H1 (cell line): ENCODE measurements around the gene ZNF383. TPM values are rescaled to one million over a fixed set of nuclear protein-coding genes. Genes with fewer than 3 reads are reported as not detected.
A peak's percentile ranks its signal among the peaks of the same experiment; 100 is the strongest.

ENCODE experiments used
- CTCF ChIA-PET: fragments of 300-600 bp; sonication (Branson Sonifier 250); formaldehyde crosslinking; loops from one replicate; lab custom pipeline; 2021; ENCODE audit not compliant: partially characterized antibody; lab: Charles Lee
- POLR2A ChIA-PET: fragments of 300-600 bp; sonication (Branson Sonifier 250); formaldehyde crosslinking; loops from one replicate; lab custom pipeline; 2021; ENCODE audit warnings: inconsistent platforms; ENCODE audit not compliant: partially characterized antibody; lab: Charles Lee
- DNase-seq, 2 experiments: peaks; one replicate each; pipeline versions ENCODE4 v3.0.0 to v3.0.0-alpha.2; 2010 to 2022; ENCODE audit warnings: low spot score in 2 of 2, low read depth in 1 of 2, mixed read lengths in 1 of 2
- FAIRE-seq: peaks from 2 replicates; lab custom pipeline; 2011; peaks lifted over from hg19 to GRCh38; lab: Jason Lieb, UNC
- H2AFZ ChIP-seq: 2 replicates; pipeline ENCODE4 v1.8.1; 2012; ENCODE audit warnings: low read length, inconsistent platforms
- H2AK5ac ChIP-seq: 2 replicates; pipeline ENCODE4 v1.6.1; 2013; ENCODE audit warnings: low read depth, low read length
- H2BK120ac ChIP-seq: replicated peaks from 2 replicates; pipeline ENCODE3; 2013; ENCODE audit warnings: low read depth, low read length, inconsistent platforms
- H2BK12ac ChIP-seq: 2 replicates; pipeline ENCODE4 v1.6.1; 2013; ENCODE audit warnings: low read depth, low read length
- H2BK15ac ChIP-seq: 2 replicates; pipeline ENCODE4 v1.6.1; 2013; ENCODE audit warnings: low read length
- H2BK20ac ChIP-seq: 2 replicates; pipeline ENCODE4 v1.6.1; 2013; ENCODE audit warnings: low read length
- H2BK5ac ChIP-seq: 2 replicates; pipeline ENCODE4 v1.6.1; 2013; ENCODE audit warnings: low read depth, low read length
- H3K14ac ChIP-seq: 2 replicates; pipeline ENCODE4 v1.6.1; 2013; ENCODE audit warnings: inconsistent platforms; ENCODE audit not compliant: insufficient read length
- H3K18ac ChIP-seq: 2 replicates; pipeline ENCODE4 v1.6.1; 2013; ENCODE audit warnings: low read length; ENCODE audit errors: extremely low read depth
- H3K23ac ChIP-seq: 2 replicates; pipeline ENCODE4 v1.6.1; 2013; ENCODE audit warnings: inconsistent platforms; ENCODE audit not compliant: insufficient read length
- H3K23me2 ChIP-seq: 2 replicates; pipeline ENCODE4 v1.6.1; 2013; ENCODE audit warnings: low read depth, low read length
- H3K27ac ChIP-seq: 2 replicates; pipeline ENCODE4 v1.6.1; 2011; ENCODE audit warnings: low read depth, low read length, inconsistent platforms
- H3K27me3 ChIP-seq, 4 experiments: replicated peaks in 1 of 4; 1 replicate in 1 of 4; 2 replicates in 3 of 4; pipeline versions ENCODE4 v1.6.1 to v1.8.1; 2011 to 2013; ENCODE audit warnings: low read length in 3 of 4, mild to moderate bottlenecking in 3 of 4, inconsistent platforms in 2 of 4, mixed read lengths in 2 of 4, moderate library complexity in 1 of 4; ENCODE audit not compliant: control insufficient read depth in 3 of 4, insufficient read depth in 3 of 4; ENCODE audit errors: extremely low read depth in 1 of 4
- H3K36me3 ChIP-seq, 4 experiments: 2 replicates each; pipeline versions ENCODE4 v1.6.1 to v1.8.1; 2011 to 2013; ENCODE audit warnings: mild to moderate bottlenecking in 4 of 4, low read length in 3 of 4, moderate library complexity in 2 of 4, control low read depth in 1 of 4, inconsistent platforms in 1 of 4; ENCODE audit not compliant: insufficient read depth in 4 of 4, control insufficient read depth in 2 of 4
- H3K4ac ChIP-seq: replicated peaks from 2 replicates; pipeline ENCODE3; 2013; ENCODE audit warnings: low read length, low read depth, mixed read lengths, inconsistent platforms; ENCODE audit not compliant: insufficient read length
- H3K4me1 ChIP-seq, 4 experiments: replicated peaks in 1 of 4; 1 replicate in 1 of 4; 2 replicates in 3 of 4; pipeline versions ENCODE4 v1.6.1 to v1.8.1; 2011 to 2013; ENCODE audit warnings: low read length in 3 of 4, inconsistent platforms in 2 of 4, mixed read lengths in 1 of 4; ENCODE audit not compliant: insufficient read depth in 4 of 4, control insufficient read depth in 3 of 4
- H3K4me2 ChIP-seq, 2 experiments: 2 replicates each; pipeline versions ENCODE4 v1.6.1 to v1.8.1; 2011 to 2013; ENCODE audit warnings: low read depth in 2 of 2, low read length in 2 of 2, control low read depth in 1 of 2, inconsistent platforms in 1 of 2, mild to moderate bottlenecking in 1 of 2; ENCODE audit not compliant: insufficient read depth in 1 of 2
- H3K4me3 ChIP-seq, 4 experiments: fragments of 200-600, 300-600 bp in 1 of 4; sonication (generic), shearing (Covaris generic), sonication (Bioruptor Twin) in 1 of 4; 2 replicates each; pipeline versions ENCODE4 v1.5.1 to v1.8.1; 2011 to 2016; ENCODE audit warnings: low read length in 4 of 4, low read depth in 3 of 4, control low read depth in 2 of 4, inconsistent platforms in 2 of 4, mild to moderate bottlenecking in 2 of 4, mixed read lengths in 1 of 4, moderate library complexity in 1 of 4; ENCODE audit not compliant: insufficient read depth in 2 of 4; ENCODE audit errors: extremely low read depth in 1 of 4
- H3K56ac ChIP-seq: replicated peaks from 2 replicates; pipeline ENCODE3; 2013; ENCODE audit warnings: low read depth, mild to moderate bottlenecking, mixed read lengths, low read length, inconsistent platforms; ENCODE audit not compliant: insufficient read length
- H3K79me1 ChIP-seq: 2 replicates; pipeline ENCODE4 v1.6.1; 2013; ENCODE audit warnings: low read depth, low read length, control low read depth
- H3K79me2 ChIP-seq, 2 experiments: 2 replicates each; pipeline versions ENCODE4 v1.6.1 to v1.8.1; 2012 to 2013; ENCODE audit warnings: low read length in 2 of 2, mild to moderate bottlenecking in 2 of 2, inconsistent platforms in 1 of 2; ENCODE audit not compliant: insufficient read depth in 2 of 2, control insufficient read depth in 1 of 2
- H3K9ac ChIP-seq, 4 experiments: replicated peaks in 1 of 4; 1 replicate in 1 of 4; 2 replicates in 3 of 4; pipeline versions ENCODE4 v1.6.1 to v1.8.1; 2011 to 2013; ENCODE audit warnings: low read depth in 3 of 4, low read length in 3 of 4, control low read depth in 2 of 4, mild to moderate bottlenecking in 2 of 4, moderate library complexity in 2 of 4, inconsistent platforms in 1 of 4; ENCODE audit errors: extremely low read depth in 1 of 4
- H3K9me3 ChIP-seq, 2 experiments: 2 replicates each; pipeline versions ENCODE4 v1.6.1 to v1.8.1; 2012 to 2013; ENCODE audit warnings: mild to moderate bottlenecking in 2 of 2, moderate library complexity in 2 of 2, control low read depth in 1 of 2, inconsistent platforms in 1 of 2, low read depth in 1 of 2, low read length in 1 of 2, mixed read lengths in 1 of 2; ENCODE audit not compliant: insufficient read depth in 2 of 2
- H4K20me1 ChIP-seq, 2 experiments: replicated peaks in 1 of 2; 2 replicates each; pipeline versions ENCODE3 to v1.8.1; 2011 to 2013; ENCODE audit warnings: inconsistent platforms in 2 of 2, low read length in 2 of 2, mild to moderate bottlenecking in 1 of 2; ENCODE audit not compliant: insufficient read depth in 2 of 2, control insufficient read depth in 1 of 2
- H4K5ac ChIP-seq: 2 replicates; pipeline ENCODE4 v1.6.1; 2013; ENCODE audit warnings: low read length, low read depth, mixed read lengths, inconsistent platforms; ENCODE audit not compliant: insufficient read length
- H4K8ac ChIP-seq: 2 replicates; pipeline ENCODE4 v1.8.0; 2013; ENCODE audit warnings: mild to moderate bottlenecking, moderate library complexity, low read length, inconsistent platforms; ENCODE audit not compliant: insufficient read depth; ENCODE audit errors: extremely low read depth
- H4K91ac ChIP-seq: replicated peaks from 2 replicates; pipeline ENCODE3; 2013; ENCODE audit warnings: low read length, mixed read lengths, inconsistent platforms; ENCODE audit not compliant: insufficient read length
- KDM4A ChIP-seq: IDR thresholded peaks from one replicate; pipeline ENCODE4 v1.7.1; 2012; ENCODE audit warnings: low read depth, mild to moderate bottlenecking, moderate library complexity, low read length, inconsistent platforms; ENCODE audit not compliant: severe bottlenecking
- SP1 ChIP-seq: IDR thresholded peaks from 2 replicates; pipeline ENCODE4 v1.6.1; 2011; ENCODE audit warnings: low read depth, low read length
- TAF7 ChIP-seq: optimal IDR thresholded peaks from 2 replicates; pipeline ENCODE3; 2011; ENCODE audit warnings: low read depth, mild to moderate bottlenecking, inconsistent platforms, low read length, moderate library complexity, borderline replicate concordance
- TBP ChIP-seq: IDR thresholded peaks from 2 replicates; pipeline ENCODE4 v1.6.1; 2011; ENCODE audit warnings: low read depth, low read length, improper control_type of control experiment
- WGBS, 2 experiments: shearing (Covaris generic) in 1 of 2; methylation state at CpG; one replicate each; pipeline versions ENCODE4 v1.1.6 to v1.1.7; 2013 to 2015; ENCODE audit warnings: low lambda C conversion rate in 2 of 2, mixed read lengths in 2 of 2, inconsistent platforms in 1 of 2, low coverage in 1 of 2, missing lambda C conversion rate in 1 of 2; ENCODE audit not compliant: insufficient replicate concordance in 2 of 2, insufficient coverage in 1 of 2, insufficient read length in 1 of 2; ENCODE audit errors: extremely low coverage in 1 of 2, missing lambda C conversion rate in 1 of 2; 5-methylcytosine and 5-hydroxymethylcytosine counted together
- polyA plus RNA-seq, 7 experiments: library from polyadenylated mRNA; depleted of rRNA in 3 of 7; stranded (reverse) in 5 of 7; unstranded in 2 of 7; fragments of >200 nt in 5 of 7; fragments of 200-250 nt in 2 of 7; gene quantifications; 1 replicate in 5 of 7; 2 replicates in 1 of 7; 4 replicates in 1 of 7; pipeline versions ENCODE4 v1.2.1 to v1.2.3, GENCODE V29; 2011 to 2013; ENCODE audit warnings: missing spikeins in 2 of 7, mixed read lengths in 2 of 7
- total RNA-seq: library from RNA; stranded (reverse); fragmentation: NEBNext Ultra II Directional; extraction: Animal tissue kit (Norgen Biotek cat#: 25700); gene quantifications from 2 replicates; pipeline ENCODE4 v1.2.1, GENCODE V29; 2021

ZNF383 gene
- total and polyA plus RNA-seq, 2 of the 8 experiments (the other 6 are each of a cell fraction or from before 2014, with no cell fraction given), result 1.2 to 3.9 TPM

DNA sequence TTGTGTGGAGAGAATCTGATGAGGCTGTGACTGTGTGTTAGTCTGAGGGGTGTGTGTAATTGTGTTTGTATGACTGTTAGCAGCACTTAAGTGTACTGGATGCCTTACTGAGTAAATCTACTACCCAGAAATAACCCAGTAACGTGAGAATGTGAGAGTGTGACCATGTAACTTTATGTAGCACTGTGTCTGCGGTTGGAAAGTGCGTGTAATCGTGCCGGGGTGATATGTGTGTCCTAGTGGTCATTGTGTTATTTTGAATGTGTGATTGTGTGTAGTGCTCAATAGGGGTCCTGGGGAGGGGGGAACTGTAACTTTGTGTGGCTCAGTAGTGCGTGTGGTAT lies 550 bp downstream of the ZNF383 start:
- Histone ChIP-seq H3K9ac (peak overlapping the region; percentile 82 to 94 (median 91)), H4K8ac (no peak overlapping the region), H3K9me3 (no peaks in the 10 kb centered on the region), H4K91ac (peak overlapping the region; percentile 60), H2AK5ac (peak overlapping the region; percentile 70), H2BK5ac (peak overlapping the region; percentile 100), H3K36me3 (no peaks in the 10 kb centered on the region), H3K79me2 (peaks cover 6 to 9% of the 10 kb centered on the region in 2 experiments), H3K27me3 (no peaks in the 10 kb centered on the region), H2BK120ac (no peak overlapping the region), H3K56ac (peak overlapping the region; percentile 70), H3K79me1 (0 out of 2 replicates have a peak, but pooled peaks cover 6% of the 10 kb centered on the region), H3K4me2 (peak overlapping the region; percentile 88 to 97), H3K23me2 (peaks cover 10% of the 10 kb centered on the region), H3K4ac (peak overlapping the region; percentile 83), H3K14ac (no peak overlapping the region), H3K18ac (no peak overlapping the region; the same call in 1 of the 2 replicates), H4K5ac (peak overlapping the region; percentile 52), H2BK12ac (peak overlapping the region; percentile 63), H3K4me3 (peak overlapping the region; percentile 91 to 98 (median 96)), H3K23ac (no peak overlapping the region), H2AFZ (peak overlapping the region; percentile 95; the same call in 1 of the 2 replicates), H3K27ac (0 out of 2 replicates have a peak overlapping the region, but pooled peaks have one; percentile 99), H2BK15ac (0 out of 2 replicates have a peak overlapping the region, but pooled peaks have one; percentile 19)
- no peak for DNase-seq
- CTCF ChIA-PET, result no interaction called here
- no peak for FAIRE-seq
- 63% methylated on average over 6 of the region's 6 CpGs; no CpG with 5 or more reads in 1 of the 2 experiments for WGBS, 2 experiments
- TF ChIP-seq TAF7 (no peak), SP1 (no peak), KDM4A (peak; percentile 7), TBP (no peak)
- TF ChIP-seq, all 59 proteins: peak for 1
- no peaks in the 10 kb centered on the region for H3K4me1 ChIP-seq
- POLR2A ChIA-PET, result interaction anchor here (1.9 kb wide), 1 partner anchor 45 kb away, joined by 10 read pairs; the partner anchor contains the start of gene ZNF585A
- no peak overlapping the region for H2BK20ac ChIP-seq
- H4K20me1 ChIP-seq, result no peaks in the 10 kb centered on the region
